ENCODE results near the gene SH3YL1.

DNA sequence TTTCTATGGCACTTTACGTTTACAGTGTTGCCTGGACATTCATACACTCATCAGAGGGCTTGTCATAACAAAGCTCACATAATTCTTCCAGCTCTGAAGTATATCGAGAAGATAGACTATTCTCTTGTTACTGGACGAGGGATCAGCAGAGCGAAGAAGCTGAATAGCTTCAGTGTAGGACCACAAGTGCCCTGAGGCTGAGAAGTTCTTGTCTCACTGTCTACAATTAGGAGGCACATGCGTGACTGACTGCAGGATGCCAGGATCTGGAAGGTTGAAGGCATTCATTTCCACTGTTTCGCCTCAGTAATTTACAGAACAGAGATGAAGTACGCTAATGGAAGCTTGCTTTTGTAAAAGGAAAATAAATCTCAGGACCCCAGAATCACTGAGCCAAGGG lies 9.6 kb downstream of the SH3YL1 start:
- TF ChIP-seq CTCF (IDR thresholded peaks at IDR 0.05) (no peak), ZFX (IDR thresholded peaks at IDR 0.05; ENCODE audit: borderline replicate concordance) (no peak)

All from 22Rv1 (cell line).